ENCODE results near the gene MRPS35.

The MRPS35 gene

DNA sequence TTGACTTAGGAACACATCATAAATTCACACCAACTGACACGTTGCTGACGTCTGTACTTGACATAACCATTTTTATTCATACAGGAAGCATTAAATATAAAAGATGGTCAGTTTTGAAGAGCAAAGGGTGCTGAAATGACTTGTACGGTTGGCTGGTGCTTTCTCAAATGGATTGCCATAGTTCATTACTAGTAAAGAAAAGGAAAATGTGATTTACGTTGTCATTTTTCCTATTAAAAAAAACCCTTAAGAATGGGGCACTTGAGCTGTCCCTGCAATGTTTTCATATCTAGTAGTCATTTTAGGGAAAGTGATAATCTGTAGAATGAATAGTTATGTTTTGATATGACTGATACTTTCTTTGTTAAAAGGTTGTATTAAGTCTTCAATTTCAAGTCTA lies 91.9 kb downstream of the MRPS35 start:
- TF ChIP-seq, protein P1, sequence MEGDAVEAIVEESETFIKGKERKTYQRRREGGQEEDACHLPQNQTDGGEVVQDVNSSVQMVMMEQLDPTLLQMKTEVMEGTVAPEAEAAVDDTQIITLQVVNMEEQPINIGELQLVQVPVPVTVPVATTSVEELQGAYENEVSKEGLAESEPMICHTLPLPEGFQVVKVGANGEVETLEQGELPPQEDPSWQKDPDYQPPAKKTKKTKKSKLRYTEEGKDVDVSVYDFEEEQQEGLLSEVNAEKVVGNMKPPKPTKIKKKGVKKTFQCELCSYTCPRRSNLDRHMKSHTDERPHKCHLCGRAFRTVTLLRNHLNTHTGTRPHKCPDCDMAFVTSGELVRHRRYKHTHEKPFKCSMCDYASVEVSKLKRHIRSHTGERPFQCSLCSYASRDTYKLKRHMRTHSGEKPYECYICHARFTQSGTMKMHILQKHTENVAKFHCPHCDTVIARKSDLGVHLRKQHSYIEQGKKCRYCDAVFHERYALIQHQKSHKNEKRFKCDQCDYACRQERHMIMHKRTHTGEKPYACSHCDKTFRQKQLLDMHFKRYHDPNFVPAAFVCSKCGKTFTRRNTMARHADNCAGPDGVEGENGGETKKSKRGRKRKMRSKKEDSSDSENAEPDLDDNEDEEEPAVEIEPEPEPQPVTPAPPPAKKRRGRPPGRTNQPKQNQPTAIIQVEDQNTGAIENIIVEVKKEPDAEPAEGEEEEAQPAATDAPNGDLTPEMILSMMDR (IDR thresholded peaks at IDR 0.05; ENCODE audit: low read depth, low read length): no peak
- H3K4me3 ChIP-seq (replicated peaks in 1 of 2; ENCODE audit: low read depth in 2 of 2, low read length in 2 of 2): no peak overlapping the region
- DNase-seq (ENCODE audit: low read depth in 2 of 2): no peak

DNA sequence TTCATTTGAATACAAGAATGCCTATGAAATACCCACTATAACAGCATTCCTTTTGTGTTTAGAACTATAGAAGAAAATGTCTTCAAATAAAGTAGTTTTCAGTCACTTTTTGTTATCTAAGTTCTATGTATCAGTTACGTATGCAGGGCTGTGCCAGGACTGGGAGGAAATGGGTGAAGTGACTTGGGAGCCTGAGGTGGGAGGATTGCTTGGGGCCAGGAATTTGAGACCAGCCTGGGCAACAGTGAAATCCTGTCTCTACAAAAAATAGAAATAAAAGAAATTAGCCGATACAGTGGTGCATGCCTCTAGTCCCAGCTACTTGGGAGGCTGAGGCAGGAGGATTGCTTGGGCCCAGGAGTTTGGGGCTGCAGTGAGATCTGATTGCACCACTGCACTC lies 92.3 kb downstream of the MRPS35 start:
- no peak for DNase-seq (ENCODE audit: low read depth in 2 of 2)
- TF ChIP-seq, protein P1 (IDR thresholded peaks at IDR 0.05; ENCODE audit: low read depth, low read length): no peak
- no peak overlapping the region for H3K4me3 ChIP-seq (replicated peaks in 1 of 2; ENCODE audit: low read depth in 2 of 2, low read length in 2 of 2)

DNA sequence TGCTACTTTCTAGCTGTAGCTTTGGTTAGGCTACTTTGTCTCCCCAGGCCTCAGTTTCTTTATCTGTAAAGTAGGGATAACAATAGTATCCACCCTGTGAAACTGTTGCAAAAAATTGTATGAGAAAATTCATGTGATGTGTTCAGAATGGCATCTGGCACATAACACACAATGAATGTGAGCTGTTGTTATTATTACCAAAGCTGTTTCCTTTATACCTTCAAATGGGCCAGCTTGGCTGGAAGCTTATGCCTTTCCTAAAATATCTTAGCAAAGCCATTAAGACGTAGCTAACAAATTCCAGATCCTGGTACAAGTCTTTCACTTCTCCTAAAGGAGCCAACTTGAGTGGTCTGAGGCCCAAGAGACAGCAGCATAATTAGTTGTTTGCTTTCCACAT lies 94.6 kb downstream of the MRPS35 start:
- DNase-seq (ENCODE audit: low read depth in 2 of 2): no peak
- H3K4me3 ChIP-seq (replicated peaks in 1 of 2; ENCODE audit: low read depth in 2 of 2, low read length in 2 of 2): no peak overlapping the region
- TF ChIP-seq, protein P1 (IDR thresholded peaks at IDR 0.05; ENCODE audit: low read depth, low read length): no peak

All from cardiac fibroblast (primary cell).